Gastroesophageal sphincter (tissue), 3 donors: ENCODE results near the gene OGDH.

Experiments used
- POLR2A ChIP-seq, 2 donors: fragments of 450-650 bp; IDR thresholded peaks; one replicate each; pipeline ENCODE4 v1.6.1; 2017; ENCODE audit warnings: antibody characterized with exemption in 2 of 2, mild to moderate bottlenecking in 2 of 2, moderate library complexity in 1 of 2
- POLR2AphosphoS5 ChIP-seq: sonication (generic); formaldehyde crosslinking; IDR thresholded peaks from one replicate; pipeline ENCODE4 v1.6.1; 2017; ENCODE audit warnings: antibody characterized with exemption
- TF ChIP-seq, protein P1 (sequence below), 4 experiments: fragments of 200-600 bp in 2 of 4; fragments of 450-650 bp in 2 of 4; sonication (generic) in 1 of 4; IDR thresholded peaks; one replicate each; pipeline ENCODE4 v1.5.1; 2017 to 2019; ENCODE audit warnings: antibody characterized with exemption in 4 of 4, mild to moderate bottlenecking in 2 of 4, moderate library complexity in 2 of 4

DNA sequence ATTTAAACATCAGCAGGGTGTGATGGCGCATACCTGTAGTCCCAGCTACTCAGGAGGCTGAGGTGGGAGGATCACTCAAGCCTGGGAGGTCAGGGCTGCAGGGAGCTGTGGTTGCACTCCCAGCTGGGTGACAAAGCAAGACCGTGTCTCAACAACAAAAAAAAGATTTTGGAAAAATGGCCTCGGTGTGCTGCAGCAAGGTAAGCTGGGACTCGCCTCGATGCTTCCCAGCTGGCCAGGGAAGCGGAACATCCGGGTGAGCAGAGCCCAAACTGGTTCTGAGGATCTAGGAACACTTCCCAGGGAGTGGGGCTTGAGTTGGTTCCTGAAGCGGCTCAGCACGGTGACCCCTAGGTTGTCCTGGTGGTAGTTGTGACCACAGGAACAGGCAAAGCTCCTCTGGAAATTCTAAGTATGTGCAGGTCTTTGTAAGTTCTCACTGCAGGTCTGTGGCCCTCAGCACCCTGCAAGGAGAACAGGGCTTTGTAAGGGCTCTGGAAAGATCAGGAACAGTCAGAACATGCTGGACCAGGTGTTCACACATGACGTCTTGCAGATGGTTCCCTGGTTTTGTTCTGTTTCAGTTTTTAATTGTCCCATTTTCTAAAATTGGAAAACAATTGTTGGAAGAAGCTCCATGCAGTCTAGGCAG, 103.6 kb downstream of the OGDH start:
- TF ChIP-seq, protein P1, sequence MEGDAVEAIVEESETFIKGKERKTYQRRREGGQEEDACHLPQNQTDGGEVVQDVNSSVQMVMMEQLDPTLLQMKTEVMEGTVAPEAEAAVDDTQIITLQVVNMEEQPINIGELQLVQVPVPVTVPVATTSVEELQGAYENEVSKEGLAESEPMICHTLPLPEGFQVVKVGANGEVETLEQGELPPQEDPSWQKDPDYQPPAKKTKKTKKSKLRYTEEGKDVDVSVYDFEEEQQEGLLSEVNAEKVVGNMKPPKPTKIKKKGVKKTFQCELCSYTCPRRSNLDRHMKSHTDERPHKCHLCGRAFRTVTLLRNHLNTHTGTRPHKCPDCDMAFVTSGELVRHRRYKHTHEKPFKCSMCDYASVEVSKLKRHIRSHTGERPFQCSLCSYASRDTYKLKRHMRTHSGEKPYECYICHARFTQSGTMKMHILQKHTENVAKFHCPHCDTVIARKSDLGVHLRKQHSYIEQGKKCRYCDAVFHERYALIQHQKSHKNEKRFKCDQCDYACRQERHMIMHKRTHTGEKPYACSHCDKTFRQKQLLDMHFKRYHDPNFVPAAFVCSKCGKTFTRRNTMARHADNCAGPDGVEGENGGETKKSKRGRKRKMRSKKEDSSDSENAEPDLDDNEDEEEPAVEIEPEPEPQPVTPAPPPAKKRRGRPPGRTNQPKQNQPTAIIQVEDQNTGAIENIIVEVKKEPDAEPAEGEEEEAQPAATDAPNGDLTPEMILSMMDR (IDR thresholded peaks at IDR 0.05): no peak
- TF ChIP-seq POLR2A (IDR thresholded peaks at IDR 0.05): no peak
- no peak for TF ChIP-seq POLR2AphosphoS5
